GM23338 (cell line): ENCODE data around the gene S100A16.

Experiments used
- TF ChIP-seq, protein P1 (sequence below), 2 experiments: fragments of 200-600 bp in 1 of 2; sonication (generic) in 1 of 2; conservative IDR thresholded peaks; 2 replicates each; pipeline versions ENCODE4 v1.5.1 to v1.6.1; 2016 to 2017; ENCODE audit warnings: antibody characterized with exemption in 2 of 2, low read depth in 2 of 2, mild to moderate bottlenecking in 2 of 2, moderate library complexity in 1 of 2
- TF ChIP-seq, protein P2 (sequence below): IDR thresholded peaks from 2 replicates; pipeline ENCODE4 v1.6.1; 2016; ENCODE audit warnings: antibody characterized with exemption

- TF ChIP-seq, protein P1, sequence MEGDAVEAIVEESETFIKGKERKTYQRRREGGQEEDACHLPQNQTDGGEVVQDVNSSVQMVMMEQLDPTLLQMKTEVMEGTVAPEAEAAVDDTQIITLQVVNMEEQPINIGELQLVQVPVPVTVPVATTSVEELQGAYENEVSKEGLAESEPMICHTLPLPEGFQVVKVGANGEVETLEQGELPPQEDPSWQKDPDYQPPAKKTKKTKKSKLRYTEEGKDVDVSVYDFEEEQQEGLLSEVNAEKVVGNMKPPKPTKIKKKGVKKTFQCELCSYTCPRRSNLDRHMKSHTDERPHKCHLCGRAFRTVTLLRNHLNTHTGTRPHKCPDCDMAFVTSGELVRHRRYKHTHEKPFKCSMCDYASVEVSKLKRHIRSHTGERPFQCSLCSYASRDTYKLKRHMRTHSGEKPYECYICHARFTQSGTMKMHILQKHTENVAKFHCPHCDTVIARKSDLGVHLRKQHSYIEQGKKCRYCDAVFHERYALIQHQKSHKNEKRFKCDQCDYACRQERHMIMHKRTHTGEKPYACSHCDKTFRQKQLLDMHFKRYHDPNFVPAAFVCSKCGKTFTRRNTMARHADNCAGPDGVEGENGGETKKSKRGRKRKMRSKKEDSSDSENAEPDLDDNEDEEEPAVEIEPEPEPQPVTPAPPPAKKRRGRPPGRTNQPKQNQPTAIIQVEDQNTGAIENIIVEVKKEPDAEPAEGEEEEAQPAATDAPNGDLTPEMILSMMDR (conservative IDR thresholded peaks at IDR 0.05; ENCODE audit: low read depth in 2 of 2) = no peak
- TF ChIP-seq, protein P2, sequence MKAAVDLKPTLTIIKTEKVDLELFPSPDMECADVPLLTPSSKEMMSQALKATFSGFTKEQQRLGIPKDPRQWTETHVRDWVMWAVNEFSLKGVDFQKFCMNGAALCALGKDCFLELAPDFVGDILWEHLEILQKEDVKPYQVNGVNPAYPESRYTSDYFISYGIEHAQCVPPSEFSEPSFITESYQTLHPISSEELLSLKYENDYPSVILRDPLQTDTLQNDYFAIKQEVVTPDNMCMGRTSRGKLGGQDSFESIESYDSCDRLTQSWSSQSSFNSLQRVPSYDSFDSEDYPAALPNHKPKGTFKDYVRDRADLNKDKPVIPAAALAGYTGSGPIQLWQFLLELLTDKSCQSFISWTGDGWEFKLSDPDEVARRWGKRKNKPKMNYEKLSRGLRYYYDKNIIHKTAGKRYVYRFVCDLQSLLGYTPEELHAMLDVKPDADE = no peak
Measured at GRCh38 chr1:153629343-153629665, 16.4 kb upstream of the S100A16 start.
